HCEC 1CT (cell line): ENCODE measurements around the gene SLC16A2.
A peak's percentile ranks its signal among the peaks of the same experiment; 100 is the strongest.
"Not testable (repeated sequence)": the region's sequence is repeated elsewhere in the genome, so short reads cannot be mapped to it uniquely, and the experiment has no call there.

Source experiments
- DNase-seq: peaks from one replicate; pipeline ENCODE4 v3.0.0-alpha.2; 2017

SLC16A2 gene

DNA sequence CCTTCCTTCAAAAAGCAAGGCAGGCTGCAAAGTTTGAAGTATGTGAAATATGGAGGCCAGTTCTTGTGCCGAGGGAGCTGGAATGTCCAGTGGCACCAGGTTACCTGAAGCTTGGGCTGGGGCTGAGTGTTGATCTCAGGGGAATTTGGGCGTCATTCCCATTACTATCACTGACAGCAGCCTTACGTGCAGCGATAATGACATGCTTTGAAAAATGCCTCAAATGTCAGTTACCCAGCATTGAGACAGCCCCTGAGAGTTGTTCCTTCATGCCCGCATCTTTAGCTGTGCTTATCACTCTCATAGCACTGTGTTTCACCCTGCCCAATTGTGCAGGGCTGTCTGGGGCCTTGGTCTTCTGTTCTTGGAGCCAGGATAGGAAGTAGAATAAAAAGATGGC lies 27.4 kb downstream of the SLC16A2 start:
- DNase-seq: no peak

DNA sequence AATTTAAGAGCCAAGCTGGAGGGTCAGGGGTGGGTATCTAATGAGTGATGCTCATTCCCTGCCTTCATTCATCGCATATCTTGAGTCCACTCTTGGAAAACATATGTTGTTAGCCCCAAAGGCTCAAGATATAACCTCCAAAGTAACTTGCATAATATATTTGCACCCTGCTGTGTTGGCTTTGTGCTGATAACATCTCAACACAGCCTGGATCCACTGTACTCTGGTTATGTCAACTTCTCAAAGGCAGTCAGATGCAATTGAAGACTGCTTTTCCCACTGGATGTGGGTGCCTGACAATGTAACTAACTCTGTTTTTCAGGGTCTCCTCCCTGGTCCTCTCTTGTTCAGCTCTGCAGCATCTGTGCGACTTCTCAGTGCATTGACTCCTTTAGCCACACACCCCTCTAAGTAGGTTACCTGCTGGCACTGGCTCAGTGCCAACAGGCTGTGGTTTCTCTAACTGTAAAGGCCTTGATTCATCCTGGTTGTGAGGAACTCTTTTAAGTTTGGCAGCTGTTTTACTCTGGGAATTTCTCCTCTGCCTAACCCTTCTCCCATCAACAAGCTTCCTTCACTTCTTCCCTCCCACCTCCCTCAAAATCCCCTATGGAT lies 28.1 kb downstream of the SLC16A2 start:
- DNase-seq: no peak

DNA sequence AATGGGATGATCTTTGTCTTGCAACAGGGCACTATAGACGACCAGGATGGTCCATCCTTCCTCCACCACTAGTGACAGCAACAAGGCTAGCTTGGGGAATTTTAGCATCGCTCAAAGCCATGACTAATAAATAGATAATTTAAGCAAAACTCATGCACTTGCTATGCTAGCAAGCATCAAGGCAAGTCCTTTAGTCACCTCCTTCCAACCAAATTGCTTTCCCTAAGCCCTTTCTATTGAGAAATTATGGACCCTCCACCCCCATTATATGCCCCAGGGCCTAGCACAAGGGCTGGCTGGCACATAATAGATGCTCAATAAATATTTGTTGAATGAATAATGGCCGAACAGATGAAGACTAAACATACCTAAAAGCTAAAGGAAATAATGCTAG lies 28.6 kb downstream of the SLC16A2 start:
- peak; percentile 67 for DNase-seq

DNA sequence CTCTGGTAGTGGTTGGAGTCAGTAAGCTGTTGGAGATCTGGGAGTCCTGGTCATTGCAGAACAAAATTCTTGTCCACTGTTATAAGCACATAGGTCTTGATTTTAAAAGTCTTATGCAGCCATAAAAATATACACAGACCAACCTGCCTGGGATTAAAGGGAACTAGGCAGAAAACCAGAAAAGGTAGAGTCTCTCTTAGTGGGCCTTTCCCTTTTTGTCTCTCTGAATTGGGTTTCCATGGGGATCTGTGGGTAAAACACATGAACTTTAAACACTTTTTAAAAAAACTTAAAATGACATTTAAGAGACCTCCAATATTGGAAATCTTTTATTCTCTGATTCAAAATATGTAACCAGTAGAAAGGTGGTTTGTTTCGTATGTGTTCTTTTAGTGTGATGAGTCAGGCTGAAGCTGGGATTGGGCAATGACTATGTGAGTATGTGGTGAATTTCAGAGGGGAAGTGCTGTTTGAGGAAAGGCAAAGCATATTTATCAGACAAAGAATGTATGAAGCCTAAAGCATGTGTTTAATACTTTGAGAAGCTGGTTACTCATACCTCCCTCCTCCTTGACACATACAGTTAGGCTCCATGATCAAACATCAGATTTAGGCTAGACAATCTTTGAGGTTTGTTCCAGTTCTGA lies 29.6 kb downstream of the SLC16A2 start:
- DNase-seq: peak; percentile 90

DNA sequence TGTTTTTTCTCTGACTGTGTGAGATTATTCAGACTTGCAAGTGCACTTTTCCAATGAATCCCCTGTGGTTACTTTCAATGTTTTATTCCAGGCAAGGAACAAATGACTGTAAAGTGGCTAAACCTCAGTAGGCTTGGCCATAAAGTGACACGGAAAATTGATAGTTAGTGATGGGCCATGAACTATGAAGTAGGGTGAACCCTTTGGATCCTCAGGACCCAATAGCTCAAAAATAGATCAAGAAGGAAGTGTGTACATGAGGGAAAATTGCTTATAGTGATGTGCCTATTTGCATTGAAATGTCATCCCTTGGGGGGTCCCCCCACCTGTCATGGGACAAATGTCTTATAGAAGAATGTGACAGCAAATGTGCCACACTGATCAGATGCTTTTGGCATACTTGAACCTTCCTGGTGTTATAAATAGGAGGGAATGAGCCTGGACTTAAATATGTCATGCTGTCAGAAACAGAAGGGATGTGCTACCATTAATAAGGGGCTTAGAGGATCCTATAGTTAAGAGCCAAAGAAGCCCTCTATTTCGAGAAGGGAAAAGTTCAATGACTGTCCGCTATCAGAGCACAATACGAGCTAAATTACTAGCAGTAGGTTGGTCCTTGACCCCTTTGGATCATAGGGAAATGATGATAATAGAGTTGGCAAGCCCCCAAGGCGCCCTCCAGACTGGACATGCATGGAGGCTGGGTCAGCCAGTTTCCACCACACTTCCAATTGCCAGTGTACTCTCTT lies 30.3 kb downstream of the SLC16A2 start:
- DNase-seq: no peak

DNA sequence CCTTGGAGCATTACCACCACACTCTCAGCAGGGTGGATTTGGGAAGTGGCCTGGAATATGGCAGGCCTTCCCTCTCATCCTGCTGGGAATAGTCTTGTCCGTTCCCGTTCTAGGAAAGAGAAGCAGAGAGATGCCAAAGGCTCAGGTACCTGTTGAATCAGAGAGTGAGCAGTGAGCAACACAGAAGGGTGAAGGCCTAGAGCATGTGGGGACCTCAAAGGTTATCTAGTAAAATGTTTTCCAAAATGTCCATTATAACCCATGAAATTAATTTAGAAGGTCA lies 30.8 kb downstream of the SLC16A2 start:
- DNase-seq: no peak

DNA sequence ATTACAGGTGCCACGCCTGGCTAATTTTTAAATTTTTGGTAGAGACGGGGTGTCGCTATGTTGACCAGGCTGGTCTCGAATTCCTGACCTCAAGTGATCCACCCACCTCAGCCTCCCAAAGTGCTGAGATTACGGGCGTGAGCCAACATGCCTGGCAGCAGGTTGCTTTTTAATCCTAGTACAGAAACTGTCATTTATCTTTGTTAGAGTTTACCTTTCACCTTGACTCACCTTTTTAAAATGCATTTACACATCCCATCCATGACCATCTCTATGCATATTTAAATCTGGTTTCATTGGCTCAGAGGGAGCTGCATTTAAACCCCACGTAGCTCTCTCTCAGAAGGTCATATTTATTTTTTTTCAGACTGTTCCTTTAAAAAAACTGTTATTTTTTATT lies 31.9 kb downstream of the SLC16A2 start:
- no peak for DNase-seq

DNA sequence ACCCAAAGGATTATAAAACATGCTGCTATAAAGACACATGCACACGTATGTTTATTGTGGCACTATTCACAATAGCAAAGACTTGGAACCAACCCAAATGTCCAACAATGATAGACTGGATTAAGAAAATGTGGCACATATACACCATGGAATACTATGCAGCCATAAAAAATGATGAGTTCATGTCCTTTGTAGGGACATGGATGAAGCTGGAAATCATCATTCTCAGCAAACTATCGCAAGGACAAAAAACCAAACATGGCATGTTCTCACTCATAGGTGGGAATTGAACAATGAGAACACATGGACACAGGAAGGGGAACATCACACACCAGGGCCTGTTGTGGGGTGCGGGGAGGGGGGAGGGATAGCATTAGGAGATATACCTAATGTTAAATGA lies 32.9 kb downstream of the SLC16A2 start:
- not testable (repeated sequence) for DNase-seq

DNA sequence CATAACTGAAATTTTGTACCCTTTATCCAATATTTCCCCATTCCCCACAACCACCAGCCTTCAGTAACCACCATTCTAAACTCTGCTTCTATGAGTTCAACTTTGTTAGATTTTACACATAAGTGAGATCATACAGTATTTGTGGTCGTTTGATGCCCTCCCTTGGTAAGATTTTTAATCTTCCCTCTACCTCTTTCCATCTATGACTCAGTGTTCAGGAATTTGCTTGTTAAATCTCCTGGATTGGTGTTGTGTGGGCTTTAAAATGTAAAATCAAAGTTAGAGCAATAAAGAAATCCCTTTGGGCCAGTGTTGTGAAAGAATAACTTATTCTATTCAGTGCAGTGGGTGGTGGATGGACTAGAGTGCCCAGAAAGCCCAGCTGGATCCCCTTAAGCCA lies 37.4 kb downstream of the SLC16A2 start:
- DNase-seq: peak; percentile 61

DNA sequence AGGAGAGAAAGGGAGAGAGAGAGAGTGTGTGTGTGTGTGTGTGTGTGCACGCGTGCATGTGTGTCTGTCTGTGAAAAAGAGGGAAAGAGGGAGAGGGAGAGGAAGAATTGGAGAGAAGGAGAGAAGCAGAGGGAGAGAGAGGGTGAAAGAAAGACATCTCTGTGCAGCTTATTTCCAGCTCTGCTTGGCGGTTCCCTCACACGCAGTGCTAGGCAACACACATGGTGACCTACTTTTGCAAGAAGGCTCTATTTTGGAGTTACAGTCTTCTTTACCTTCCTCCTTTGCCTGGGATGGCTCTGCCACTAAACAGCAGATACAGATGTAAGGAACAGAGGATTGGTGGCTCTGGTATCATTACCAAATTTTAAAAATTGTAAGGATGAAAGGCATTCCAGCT lies 40.1 kb downstream of the SLC16A2 start:
- no peak for DNase-seq

DNA sequence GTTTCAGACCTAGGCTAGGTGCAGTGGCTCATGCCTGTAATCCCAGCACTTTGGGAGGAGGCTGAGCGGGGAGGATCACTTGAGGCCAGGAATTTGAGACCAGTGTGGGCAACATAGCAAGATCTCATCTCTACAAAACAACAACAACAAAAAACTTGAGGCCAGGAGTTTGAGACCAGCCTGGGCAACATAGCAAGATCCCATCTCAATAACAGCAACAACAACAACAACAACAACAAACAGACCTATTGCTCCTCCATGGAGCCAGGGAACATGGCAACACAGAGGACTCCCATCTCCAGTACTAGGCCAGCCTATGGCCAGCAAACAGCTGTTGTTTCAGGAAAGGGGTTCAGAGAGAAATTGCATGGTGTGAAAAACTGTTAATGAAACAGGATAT lies 43.4 kb downstream of the SLC16A2 start:
- no peak for DNase-seq

DNA sequence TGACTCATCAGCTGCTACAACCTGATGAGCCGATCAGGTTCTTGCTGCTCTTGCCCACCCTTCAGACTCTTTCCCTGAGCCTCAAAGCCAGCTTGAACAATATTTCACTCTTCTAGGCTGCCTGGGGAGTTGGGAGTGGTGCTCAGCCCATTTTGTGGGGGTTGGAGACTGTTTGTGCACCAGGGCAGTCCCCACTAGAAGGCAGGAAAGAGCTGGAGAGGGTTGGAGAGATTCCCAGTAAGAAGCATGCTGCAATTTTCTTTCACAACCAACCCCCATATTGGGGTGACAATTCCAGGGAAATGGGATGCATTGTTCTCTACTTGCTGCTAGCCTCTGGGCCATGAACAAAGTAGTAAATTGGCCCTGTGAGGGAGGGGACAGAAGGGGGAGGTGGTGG lies 44.1 kb downstream of the SLC16A2 start:
- peak; percentile 3 for DNase-seq

DNA sequence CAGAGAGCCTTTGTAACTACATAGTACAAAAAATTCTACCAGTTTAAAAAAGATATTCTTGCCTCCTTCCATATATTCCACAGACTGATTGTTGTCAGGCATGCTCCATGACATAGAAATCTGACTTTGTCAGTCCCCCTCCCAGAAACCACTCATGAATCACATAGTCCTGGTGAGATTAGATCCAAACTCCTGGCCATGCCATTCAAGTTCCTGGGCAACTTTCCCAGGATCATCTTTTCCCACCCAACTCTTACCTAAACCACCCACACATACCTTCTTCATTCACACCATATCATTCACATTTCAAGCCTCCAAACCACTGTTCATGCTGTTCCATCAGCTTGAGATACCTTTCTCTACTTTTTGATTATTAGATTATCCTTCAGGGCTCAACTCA lies 46.4 kb downstream of the SLC16A2 start:
- DNase-seq: no peak

DNA sequence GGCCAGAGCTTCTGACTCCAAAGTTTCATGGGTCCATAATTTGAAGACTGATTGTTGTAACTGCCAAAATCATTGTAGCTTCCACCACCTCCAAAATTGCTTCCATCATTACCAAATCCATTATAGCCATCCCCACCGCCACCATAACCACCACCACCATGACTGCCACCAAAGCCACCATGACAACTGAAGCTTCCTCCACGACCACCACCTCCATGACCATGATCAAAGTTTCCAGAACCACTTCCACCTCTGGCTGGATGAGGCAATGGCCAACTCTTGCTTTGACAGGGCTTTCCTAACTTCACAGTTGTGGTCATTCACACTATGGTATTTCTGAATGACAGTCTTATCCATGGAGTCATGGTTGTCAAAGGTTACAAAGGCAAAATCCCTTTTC lies 51.8 kb downstream of the SLC16A2 start:
- not testable (repeated sequence) for DNase-seq

DNA sequence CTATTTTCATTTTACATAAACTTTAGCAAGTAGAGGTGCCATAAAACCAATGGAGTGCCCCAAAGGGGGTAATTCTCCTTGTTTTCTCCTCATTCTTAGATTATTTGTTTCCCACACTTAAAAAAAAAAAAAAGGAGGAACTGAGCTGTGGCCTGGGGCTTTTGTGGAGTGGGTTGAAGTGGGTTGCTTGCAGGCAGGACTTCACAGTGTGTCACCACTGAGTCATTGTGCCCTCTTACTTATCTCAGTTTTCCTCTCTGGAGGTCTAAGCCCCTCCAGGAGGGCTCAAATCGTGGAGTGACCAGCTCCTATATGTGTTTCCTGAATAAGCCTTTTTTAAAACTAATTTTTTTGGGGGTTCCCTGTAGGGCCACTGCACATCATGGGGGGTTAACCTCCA lies 69.0 kb downstream of the SLC16A2 start:
- no peak for DNase-seq

DNA sequence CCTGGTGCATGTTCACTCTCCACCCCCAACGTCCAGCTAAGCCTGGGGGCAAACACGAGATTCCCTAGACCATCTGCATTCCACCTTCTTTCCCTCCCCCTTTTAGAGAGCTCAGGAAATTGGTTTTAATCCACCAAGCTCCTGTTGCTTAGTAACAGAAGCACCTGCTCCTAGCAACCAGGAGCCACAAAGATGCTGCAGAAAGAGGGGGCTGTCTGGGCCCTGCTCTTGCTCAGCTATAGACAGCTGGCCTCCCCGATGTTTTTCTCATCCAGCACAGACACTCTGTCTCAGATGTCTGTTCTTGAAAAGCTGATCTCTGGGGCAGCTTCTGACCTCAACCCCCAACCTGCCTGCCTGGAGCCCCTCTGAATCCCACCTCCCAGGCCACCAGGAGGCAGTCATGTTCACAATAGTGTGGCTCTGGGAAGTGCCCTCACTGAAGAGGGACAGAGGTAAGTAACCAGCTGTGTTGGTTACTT lies 71.5 kb downstream of the SLC16A2 start:
- no peak for DNase-seq

DNA sequence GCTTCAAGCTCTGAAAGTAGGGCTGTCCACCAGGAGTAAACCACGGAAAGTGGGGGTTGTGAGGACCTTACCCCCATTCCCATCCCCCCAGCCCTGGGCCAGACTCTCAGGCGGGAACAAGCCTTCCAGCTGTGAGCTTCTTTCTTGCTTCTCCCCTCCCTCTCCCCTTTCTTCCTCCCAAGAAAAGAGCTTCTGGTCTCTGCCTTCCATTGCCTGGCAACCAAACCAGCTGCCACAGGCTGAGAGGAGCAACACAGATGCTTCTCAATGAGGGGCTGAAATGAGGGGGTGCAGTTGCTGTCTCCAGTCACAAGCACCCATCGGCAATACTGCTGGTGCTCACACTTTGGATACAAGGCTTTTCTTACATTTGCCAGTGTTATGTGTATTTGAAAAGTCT lies 72.5 kb downstream of the SLC16A2 start:
- DNase-seq: no peak

DNA sequence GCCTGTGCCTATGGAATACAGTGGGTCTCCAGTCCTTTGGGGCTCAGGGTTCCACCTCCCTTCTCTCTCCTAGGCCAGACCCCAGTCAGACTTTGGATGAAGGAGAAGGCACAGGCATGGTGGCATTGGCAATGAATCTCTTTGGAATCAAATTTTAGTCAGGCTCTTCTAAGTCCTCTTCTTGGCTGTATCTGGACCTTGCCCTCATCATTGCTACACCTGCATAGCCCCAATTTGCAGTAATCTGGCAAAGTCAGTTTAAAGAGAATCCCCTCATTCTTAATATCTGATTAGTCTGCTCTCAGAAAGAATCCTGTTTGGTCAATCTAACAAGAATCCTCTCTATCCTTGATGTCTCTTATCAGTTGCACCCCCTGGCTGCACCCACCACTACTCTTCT lies 77.6 kb downstream of the SLC16A2 start:
- no peak for DNase-seq

DNA sequence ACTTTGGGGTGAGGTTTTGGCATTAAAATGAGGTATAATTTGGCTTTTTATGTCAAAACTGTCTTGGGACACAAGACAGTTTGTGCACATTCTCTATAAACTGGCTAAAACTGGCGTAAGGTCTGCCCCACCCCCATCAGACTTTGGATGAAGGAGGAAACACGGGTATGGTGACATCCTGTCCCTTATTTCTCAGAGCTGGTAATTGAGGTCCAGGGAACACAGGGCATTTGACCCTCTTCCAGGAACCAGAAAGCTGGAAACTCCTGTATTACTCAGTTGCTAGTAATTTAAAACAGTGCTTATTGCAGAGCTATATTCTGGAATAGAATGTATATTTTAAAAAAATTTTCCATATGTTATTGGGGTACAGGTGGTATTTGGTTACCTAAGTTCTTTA lies 78.8 kb downstream of the SLC16A2 start:
- no peak for DNase-seq

DNA sequence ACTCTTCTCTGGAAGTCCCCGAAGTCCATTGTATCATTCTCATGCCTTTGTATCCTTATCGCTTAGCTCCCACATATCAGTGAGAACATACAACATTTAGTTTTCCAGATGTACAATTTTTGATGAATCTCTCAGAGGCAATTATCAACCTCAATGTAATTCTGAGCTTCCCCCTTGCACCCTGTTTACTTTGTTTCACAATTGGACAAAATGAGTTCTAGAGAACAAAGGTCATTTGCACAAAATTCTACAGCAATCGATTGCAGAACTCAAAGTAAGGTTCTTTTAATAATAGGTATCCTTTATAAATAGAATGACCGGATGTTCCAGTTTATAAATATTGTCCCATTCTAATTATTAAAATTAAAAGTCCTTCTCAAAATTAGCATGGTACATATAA lies 79.3 kb downstream of the SLC16A2 start:
- DNase-seq: no peak

DNA sequence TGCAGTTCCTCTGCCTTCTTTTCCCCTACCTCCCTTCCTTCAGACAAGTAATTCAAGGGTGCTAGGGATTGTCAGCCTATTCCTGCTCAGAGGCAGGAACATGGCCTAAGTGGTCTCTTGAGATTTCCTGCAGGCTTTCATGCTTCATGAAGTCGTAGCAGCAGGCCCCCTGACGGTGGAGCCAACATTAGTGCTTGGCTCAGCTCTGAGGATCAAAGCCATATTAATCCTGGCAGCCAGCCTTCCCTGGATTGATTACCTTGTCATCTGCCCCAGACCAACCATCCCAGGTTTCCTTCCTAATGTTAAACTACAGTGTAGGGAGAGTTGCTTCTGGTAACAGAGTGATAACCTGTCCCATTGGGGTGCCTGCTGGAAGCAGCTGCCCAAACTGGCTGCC lies 84.1 kb downstream of the SLC16A2 start:
- no peak for DNase-seq

DNA sequence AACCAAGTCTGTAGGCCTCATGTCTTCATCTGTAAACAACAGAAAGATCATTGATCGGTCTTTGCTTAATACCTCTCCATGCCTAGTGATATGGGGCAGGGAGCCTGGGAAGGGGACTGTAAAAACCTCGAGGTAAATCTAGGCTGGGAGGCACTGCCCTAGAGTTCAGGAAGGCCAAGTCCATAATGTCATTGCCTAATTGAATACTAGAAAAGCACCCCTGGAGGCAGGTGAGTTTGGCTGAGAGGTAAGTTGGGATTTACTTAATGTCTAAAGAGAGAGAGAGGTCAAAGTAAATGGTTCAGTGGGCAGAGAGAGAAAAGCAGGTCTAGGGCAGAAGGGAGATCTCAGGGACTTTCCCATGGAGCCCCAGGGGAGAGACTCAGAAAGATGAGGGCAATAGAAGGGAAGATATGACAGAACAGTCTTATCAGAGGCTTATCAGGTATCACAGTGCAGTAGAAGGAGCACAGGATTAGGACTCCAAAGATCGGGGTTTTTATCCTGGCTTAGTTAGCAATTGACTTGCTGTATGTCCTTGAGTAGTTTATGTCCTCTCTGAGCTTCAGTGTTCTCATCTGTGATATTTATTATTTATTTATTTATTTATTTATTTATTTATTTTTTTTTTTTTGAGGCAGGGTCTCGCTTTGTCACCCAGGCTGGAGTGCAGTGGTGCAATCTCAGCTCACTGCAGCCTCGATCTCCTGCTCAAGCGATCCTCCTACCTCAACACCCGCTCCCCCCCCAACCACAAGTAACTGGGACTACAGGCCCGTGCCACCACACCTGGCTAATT lies 85.2 kb downstream of the SLC16A2 start:
- DNase-seq: no peak

DNA sequence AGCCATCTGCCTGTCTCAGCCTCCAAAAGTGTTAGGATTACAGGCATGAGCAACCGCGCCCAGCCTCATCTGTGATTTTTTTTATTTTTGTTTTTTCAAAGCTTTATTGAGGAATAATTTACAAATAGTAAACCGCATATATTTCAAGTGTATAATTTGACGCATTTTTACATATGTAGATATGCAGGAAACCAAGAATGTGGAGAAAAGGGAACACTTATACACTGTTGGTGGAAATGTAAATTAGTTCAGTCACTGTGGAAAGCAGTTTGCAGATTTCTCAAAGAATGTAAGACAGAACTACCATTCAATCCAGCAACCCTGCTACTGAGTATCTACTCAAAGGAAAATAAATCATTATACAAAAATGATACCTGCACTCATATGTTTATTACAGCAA lies 85.9 kb downstream of the SLC16A2 start:
- DNase-seq: no peak

DNA sequence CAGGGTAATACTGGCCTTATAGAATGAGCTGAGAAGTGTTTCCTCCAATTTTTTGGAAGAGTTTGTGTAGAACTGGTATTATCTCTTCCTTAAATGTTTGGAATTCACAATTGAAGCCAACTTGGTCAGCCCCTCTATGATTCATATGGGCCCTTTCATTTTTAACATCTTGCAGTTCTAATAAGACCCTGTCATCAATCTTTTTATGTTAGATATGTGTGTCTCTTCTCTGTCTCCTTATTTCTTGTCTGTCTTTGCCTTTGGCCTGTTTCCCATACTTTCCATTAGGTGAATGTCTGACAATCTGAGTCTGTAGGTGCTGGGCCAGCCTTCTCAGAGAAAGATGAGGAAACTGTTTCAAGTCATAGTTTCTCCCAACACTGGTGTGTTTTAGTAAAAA lies 88.7 kb downstream of the SLC16A2 start:
- DNase-seq: no peak
